NCI-H1694 treated with DMSO at 0.1 percent for 48 hours (cell line): ENCODE measurements around the gene GABARAP.
A peak's percentile ranks its signal among the peaks of the same experiment; 100 is the strongest.

Experiments
- DNase-seq: peaks from one replicate; lab custom pipeline; 2025; lab: John Stamatoyannopoulos, UW

The GABARAP gene

GRCh38 chr17:7239091-7240027, 2.9 kb downstream of the GABARAP start, which contains the start of gene PHF23:
Gene PHF23 (minus strand): TSS chr17:7239457. CDS start chr17:7239279, 178 bp downstream.
- DNase-seq = peak; percentile 99

- DNase-seq = no peak
Observed at GRCh38 chr17:7238420-7239090, 3.7 kb downstream of the GABARAP start.

- DNase-seq = no peak
Observed at GRCh38 chr17:7237761-7238419, 4.4 kb downstream of the GABARAP start.

DNA sequence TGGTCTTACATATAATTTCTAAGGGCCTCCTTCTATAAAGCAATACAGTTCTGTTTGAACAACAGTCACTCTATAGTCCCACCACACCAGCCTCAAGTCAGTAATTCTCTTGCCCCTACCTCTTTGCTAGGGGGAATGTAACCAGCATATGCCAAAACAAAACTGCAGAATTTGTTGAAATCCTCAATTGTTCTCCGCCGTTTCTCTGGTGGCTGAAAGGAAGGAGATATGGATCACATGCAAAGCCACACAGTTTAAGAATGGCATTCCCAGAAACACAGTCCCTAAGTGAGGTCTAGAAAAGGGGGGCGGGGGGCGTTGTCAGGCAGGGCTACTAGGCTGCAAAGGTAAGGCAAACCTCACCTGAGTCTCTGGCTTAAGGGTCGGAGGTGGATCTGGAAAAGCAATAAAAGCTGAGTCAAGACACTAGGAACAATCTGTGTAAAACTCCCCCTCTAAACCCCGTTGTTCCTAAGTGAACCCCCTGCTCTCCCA, 4.9 kb downstream of the GABARAP start:
- no peak for DNase-seq

DNA sequence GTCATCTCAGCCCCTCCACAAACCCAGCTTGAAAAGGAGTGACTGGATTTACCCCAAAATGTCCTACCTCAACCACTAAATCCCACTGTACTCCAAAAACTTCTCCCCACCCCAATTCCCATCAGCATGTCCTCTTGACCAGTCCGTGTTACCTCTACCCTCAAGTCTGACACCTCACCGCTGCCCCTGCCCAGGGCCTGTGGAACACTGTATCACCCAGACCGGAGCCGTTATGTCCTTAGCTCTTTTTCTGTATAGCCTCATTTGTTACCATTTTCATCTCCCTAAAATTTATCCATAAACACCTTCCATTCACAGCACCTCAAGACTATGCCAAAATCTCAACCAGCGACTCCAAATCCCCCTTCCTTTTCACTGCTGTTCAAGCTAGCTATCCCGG, 5.4 kb downstream of the GABARAP start:
- no peak for DNase-seq

GRCh38 chr17:7235693-7236665, 6.3 kb downstream of the GABARAP start:
- no peak for DNase-seq

DNA sequence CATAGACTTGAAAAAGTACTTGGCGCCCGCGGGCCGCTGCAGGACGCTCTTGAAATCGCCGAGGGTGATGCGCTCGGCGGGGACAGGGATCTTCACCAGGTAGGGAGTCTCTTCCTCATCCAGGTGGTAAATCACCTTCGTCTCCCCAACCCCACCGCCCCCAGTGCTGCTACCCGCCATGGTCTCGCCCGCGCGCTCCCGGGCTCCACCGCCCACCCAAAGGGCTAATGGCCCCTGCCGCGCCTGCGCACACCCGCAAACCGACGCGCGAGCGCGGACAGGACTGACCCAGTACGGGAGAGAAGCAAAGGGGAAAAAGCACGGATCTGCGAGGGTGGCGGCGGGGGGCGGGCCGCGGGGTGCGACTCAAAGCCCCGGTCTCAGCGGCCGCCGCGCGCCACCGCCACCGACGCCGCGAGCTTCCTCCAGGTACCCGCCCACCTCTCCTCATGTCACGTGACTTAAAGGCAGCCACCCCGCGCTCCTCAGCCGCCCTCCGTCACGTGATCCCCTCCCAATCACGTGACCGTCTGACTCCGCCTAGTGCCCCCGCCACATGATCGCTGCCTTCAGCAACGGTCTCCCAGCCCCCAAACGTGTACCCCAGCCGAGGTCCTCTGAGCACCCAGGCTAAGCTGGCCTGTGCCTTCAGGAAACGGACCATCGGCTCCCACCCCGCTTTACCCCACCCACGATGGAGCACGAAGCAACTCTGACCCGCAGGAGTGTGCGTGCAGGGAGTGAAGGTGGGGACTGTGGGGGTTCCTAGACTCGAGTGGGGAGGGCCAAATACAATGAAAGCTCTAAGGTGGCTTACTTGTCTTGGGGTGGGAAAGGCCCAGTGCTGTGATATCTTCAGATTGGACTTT, 7.9 kb downstream of the GABARAP start, which contains the start of gene DVL2:
DVL2 (minus strand) TSS at position 435 of the 869 bp plus-strand sequence; CDS start at position 180, 255 bp downstream.
- peak; percentile 90 for DNase-seq

- no peak for DNase-seq
Observed at GRCh38 chr17:7233701-7234082, 8.6 kb downstream of the GABARAP start.

GRCh38 chr17:7232114-7232513, 10.1 kb downstream of the GABARAP start:
- DNase-seq = no peak

DNA sequence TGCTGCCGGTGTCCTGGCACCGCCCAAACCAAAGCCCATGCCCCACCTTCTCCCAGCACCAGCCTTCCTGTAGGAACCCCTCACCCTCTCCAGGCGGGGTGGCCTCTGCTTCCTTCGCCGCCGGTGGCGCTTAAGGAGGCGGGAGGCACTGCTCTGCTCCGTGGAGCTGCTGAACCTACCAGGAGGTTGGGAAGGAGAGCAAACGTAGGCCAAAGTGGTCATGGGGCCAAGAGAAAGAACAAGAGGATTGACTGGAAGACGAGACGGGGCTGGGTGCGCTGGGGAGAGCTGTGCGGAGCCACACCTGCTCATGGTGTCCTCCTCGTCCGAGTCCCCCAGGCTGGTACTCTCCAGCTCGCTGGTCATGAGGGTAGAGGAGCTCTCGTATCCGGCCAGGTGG, 12.7 kb downstream of the GABARAP start:
- no peak for DNase-seq

GRCh38 chr17:7228920-7229319, 13.3 kb downstream of the GABARAP start:
- DNase-seq = no peak

GRCh38 chr17:7226721-7227710, 15.2 kb downstream of the GABARAP start:
- DNase-seq = no peak

GRCh38 chr17:7225711-7226331, 16.4 kb downstream of the GABARAP start:
- DNase-seq = no peak

GRCh38 chr17:7224661-7225111, 17.6 kb downstream of the GABARAP start:
- no peak for DNase-seq

DNA sequence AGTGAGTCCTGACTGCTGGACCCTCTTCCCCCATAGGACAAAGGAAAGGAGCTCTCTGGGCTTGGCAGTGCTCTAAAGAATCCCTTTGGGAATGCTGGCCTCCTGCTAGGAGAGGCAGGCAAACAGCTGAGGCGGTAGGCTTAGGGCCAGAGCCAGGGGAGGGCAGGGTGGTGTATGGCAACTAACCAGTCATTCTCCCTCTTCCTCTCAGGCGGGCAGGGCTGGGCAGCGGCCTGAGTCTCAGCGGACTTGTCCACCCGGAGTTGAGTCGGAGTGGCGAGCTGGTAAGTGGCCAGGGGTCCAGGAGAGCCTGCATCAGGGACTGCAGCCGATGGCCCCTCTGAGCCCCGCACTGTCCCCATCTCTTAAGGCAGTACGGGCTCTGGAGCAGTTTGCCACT, 18.1 kb downstream of the GABARAP start:
- no peak for DNase-seq

DNA sequence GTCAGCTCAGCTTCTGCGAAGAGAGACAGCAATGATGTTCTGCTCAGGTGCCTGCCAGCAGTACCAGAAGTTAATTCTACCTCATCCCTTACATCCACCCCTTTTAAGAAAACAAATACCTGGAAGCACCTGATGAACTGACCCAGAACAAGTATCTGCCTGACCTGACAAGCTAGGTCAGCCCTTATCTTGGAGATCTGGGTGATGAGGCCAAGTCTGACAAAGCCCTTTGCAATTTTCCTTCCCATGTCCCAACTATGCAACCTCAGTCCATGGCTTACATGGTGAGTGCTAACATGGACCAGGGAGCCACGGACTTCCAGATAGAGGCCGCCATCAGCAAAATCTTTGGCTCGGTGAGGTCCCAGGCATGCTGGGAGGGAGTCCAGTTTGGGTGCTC, 18.9 kb downstream of the GABARAP start:
- no peak for DNase-seq

DNA sequence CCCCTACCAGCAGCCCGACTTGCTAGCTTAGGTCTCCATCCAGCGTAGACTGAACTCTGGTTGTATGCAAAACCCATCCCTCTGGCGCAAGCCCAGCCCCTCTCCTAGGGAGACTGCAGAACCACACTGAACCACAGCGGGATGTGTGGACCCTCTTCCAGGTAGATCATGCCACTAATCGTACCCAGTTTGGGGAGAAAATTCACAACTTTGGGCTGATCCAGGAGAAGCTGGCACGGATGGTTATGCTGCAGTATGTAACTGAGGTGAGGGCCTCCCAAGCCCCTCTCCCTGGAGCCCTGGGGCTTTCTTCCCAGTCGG, 19.3 kb downstream of the GABARAP start:
- no peak for DNase-seq
